Fibroblast of pulmonary artery (primary cell): ENCODE measurements around the gene MMP15.
"Not testable (repeated sequence)": the region's sequence is repeated elsewhere in the genome, so short reads cannot be mapped to it uniquely, and the experiment has no call there.

Experiments used
- DNase-seq: peaks from one replicate; pipeline ENCODE4 v3.0.0-alpha.2; 2010; ENCODE audit warnings: low read depth
- H3K4me3 ChIP-seq: replicated peaks from 2 replicates; pipeline ENCODE4 v1.5.1; 2011; ENCODE audit warnings: low read depth, mild to moderate bottlenecking, control low read depth, low read length, moderate library complexity
- CTCF ChIP-seq: IDR thresholded peaks from 2 replicates; pipeline ENCODE4 v1.5.1; 2011; ENCODE audit warnings: mild to moderate bottlenecking, control low read depth, low read length, inconsistent platforms; ENCODE audit errors: missing control alignments

Gene MMP15

GRCh38 chr16:57999971-58000705 is 25.4 kb upstream of the MMP15 start, which contains the start of gene ZNF319:
Gene ZNF319 (minus strand): TSS chr16:58000672. CDS start chr16:57998265, 2,407 bp downstream.
- DNase-seq: no peak
- H3K4me3 ChIP-seq: peak within 1 kb of the TSS; percentile 81
- no peak for TF ChIP-seq CTCF

GRCh38 chr16:58000706-58001676 is 24.6 kb upstream of the MMP15 start, which contains the start of gene USB1:
Gene USB1 (plus strand): TSS chr16:58001407. CDS start chr16:58001484, 77 bp downstream.
- peak within 1 kb of the TSS; percentile 81 for H3K4me3 ChIP-seq
- TF ChIP-seq CTCF: peak; percentile 30
- peak; percentile 78 for DNase-seq

- TF ChIP-seq CTCF: no peak
- DNase-seq: no peak
- peak overlapping the region; percentile 81 for H3K4me3 ChIP-seq
Measured at GRCh38 chr16:58001781-58002415, 23.7 kb upstream of the MMP15 start.

- no peak overlapping the region for H3K4me3 ChIP-seq
- no peak for TF ChIP-seq CTCF
- no peak for DNase-seq
Measured at GRCh38 chr16:58002416-58002800, 23.1 kb upstream of the MMP15 start.

- DNase-seq: no peak
- no peak for TF ChIP-seq CTCF
- H3K4me3 ChIP-seq: no peak overlapping the region
Measured at GRCh38 chr16:58002936-58003335, 22.6 kb upstream of the MMP15 start.

GRCh38 chr16:58004736-58005135 is 20.8 kb upstream of the MMP15 start:
- H3K4me3 ChIP-seq: not testable (repeated sequence)
- DNase-seq: peak; percentile 19

GRCh38 chr16:58009856-58010416 is 15.6 kb upstream of the MMP15 start:
- no peak for TF ChIP-seq CTCF
- no peak for DNase-seq

More at GRCh38 chr16:58009856-58010416, 15.6 kb upstream of the MMP15 start:
- no peak overlapping the region for H3K4me3 ChIP-seq
